ENCODE results near the gene ANXA11. TPM values are rescaled to one million over a fixed set of nuclear protein-coding genes. Genes with fewer than 3 reads are reported as not detected.

ANXA11 gene
- total and polyA plus RNA-seq, 9 of the 15 experiments (the other 6 are each of a cell fraction or from before 2014, with no cell fraction given), result 43.6 to 212 (median 109) TPM

GRCh38 chr10:80133206-80133605, 72.1 kb downstream of the ANXA11 start:
- peaks cover 0 to 6% of the 10 kb centered on the region in 2 experiments; a peak in 1 of 5 replicates for H3K4me1 ChIP-seq (replicated peaks in 1 of 2; ENCODE audit: control insufficient read depth in 2 of 2, insufficient read depth in 2 of 2, low read length in 2 of 2)
- POLR2A ChIA-PET, result interaction anchor here (1.0 to 1.4 kb wide), 2 partner anchors 13 to 16 kb away, joined by 3 to 4 read pairs; no protein-coding TSS in a partner anchor
- peaks cover 37 to 59% of the 10 kb centered on the region in 2 experiments for H3K27me3 ChIP-seq (ENCODE audit: control insufficient read depth in 2 of 2, insufficient read depth in 2 of 2, low read length in 2 of 2)
- no peak overlapping the region for H3K27ac ChIP-seq (ENCODE audit: extremely low read depth, low read depth, low read length)
- H3K9me1 ChIP-seq (ENCODE audit: control insufficient read depth, insufficient read depth, low read length), result no peaks in the 10 kb centered on the region
- H2AFZ ChIP-seq (ENCODE audit: low read depth, low read length), result no peak overlapping the region
- ATAC-seq (no peak), DNase-seq (ENCODE audit: extremely low read depth in 1 of 4, low spot score in 3 of 4) (no peak), FAIRE-seq (no peak)
- no peaks in the 10 kb centered on the region for H3K36me3 ChIP-seq (ENCODE audit: control insufficient read depth, insufficient read depth, low read length)
- intact Hi-C loops (cut with micrococcal nuclease), result no loop called here
- H3K79me2 ChIP-seq (ENCODE audit: control insufficient read depth, insufficient read depth, low read length), result no peaks in the 10 kb centered on the region
- TF ChIP-seq JUNB (CRISPR knock-in tag; conservative IDR thresholded peaks at IDR 0.05), result no peak
- TF ChIP-seq BRF1 (IDR thresholded peaks at IDR 0.05; ENCODE audit: borderline replicate concordance, extremely low read depth, insufficient read length), result no peak
- TF ChIP-seq EZH2 (IDR thresholded peaks at IDR 0.05; ENCODE audit: borderline replicate concordance, low read depth, low read length), result 0 out of 2 replicates have a peak, but pooled peaks have one; percentile 9
- TF ChIP-seq MTA3 (IDR thresholded peaks at IDR 0.05; ENCODE audit: borderline replicate concordance), result no peak
- no peak for TF ChIP-seq POLR2B (IDR thresholded peaks at IDR 0.05; ENCODE audit: low read depth, partially characterized antibody)
- TF ChIP-seq TCFL5 (CRISPR knock-in tag; conservative IDR thresholded peaks at IDR 0.05), result no peak
- no peaks in the 10 kb centered on the region for H3K9me3 ChIP-seq (replicated peaks; ENCODE audit: control insufficient read depth, insufficient read depth, low read depth, low read length)
- H4K20me1 ChIP-seq (replicated peaks; ENCODE audit: control insufficient read depth, insufficient read depth, low read length), result no peaks in the 10 kb centered on the region; the same call in 1 of the 2 replicates
- H3K4me3 ChIP-seq, result no peak overlapping the region
- 2% methylated on average over 6 of the region's 6 CpGs for WGBS (ENCODE audit: insufficient coverage, low coverage, missing lambda C conversion rate)
- no peak overlapping the region for H3K4me2 ChIP-seq (ENCODE audit: insufficient read depth, low read length)
- no peak overlapping the region for H3K9ac ChIP-seq (ENCODE audit: insufficient read depth in 1 of 2, low read depth in 2 of 2, low read length in 2 of 2)
- BruUV-seq (replicated peaks), result no TSS peak
- in situ Hi-C loops (cut with MboI), result loop anchor here (5.0 kb wide), 1 partner anchor 76 kb away; no protein-coding TSS in a partner anchor
- CTCF ChIA-PET (ENCODE audit: low intra/inter-chr PET ratio), result no interaction called here

Data from K562 (cell line).